ENCODE measurements around the gene ARL15.

ARL15 gene

GRCh38 chr5:54325610-54326311 is 15.4 kb upstream of the ARL15 start:
- Histone ChIP-seq H3K4me3 (ENCODE audit: low read depth, low read length) (no peak overlapping the region), H3K4me1 (no peaks in the 10 kb centered on the region), H3K36me3 (no peaks in the 10 kb centered on the region), H3K27me3 (peaks cover 3% of the 10 kb centered on the region; the same call in 1 of the 2 replicates), H3K9me3 (no peaks in the 10 kb centered on the region)
- DNase-seq, result no peak
- no peak for TF ChIP-seq CTCF (IDR thresholded peaks at IDR 0.05; ENCODE audit: low read depth, low read length)

GRCh38 chr5:54325272-54325609 is 14.9 kb upstream of the ARL15 start:
- no peaks in the 10 kb centered on the region for H3K9me3 ChIP-seq
- H3K27me3 ChIP-seq, result peaks cover 3% of the 10 kb centered on the region; the same call in 1 of the 2 replicates
- H3K4me3 ChIP-seq (ENCODE audit: low read depth, low read length), result no peak overlapping the region
- H3K4me1 ChIP-seq, result no peaks in the 10 kb centered on the region
- H3K36me3 ChIP-seq, result no peaks in the 10 kb centered on the region
- TF ChIP-seq CTCF (IDR thresholded peaks at IDR 0.05; ENCODE audit: low read depth, low read length), result no peak
- DNase-seq, result no peak

- Histone ChIP-seq H3K4me1 (no peaks in the 10 kb centered on the region), H3K36me3 (no peaks in the 10 kb centered on the region), H3K9me3 (no peaks in the 10 kb centered on the region), H3K27me3 (peaks cover 3% of the 10 kb centered on the region; the same call in 1 of the 2 replicates), H3K4me3 (ENCODE audit: low read depth, low read length) (no peak overlapping the region)
- TF ChIP-seq CTCF (IDR thresholded peaks at IDR 0.05; ENCODE audit: low read depth, low read length), result no peak
- no peak for DNase-seq
These were observed 14.4 kb upstream of the ARL15 start for GRCh38 chr5:54324651-54325271.

- no peaks in the 10 kb centered on the region for H3K4me1 ChIP-seq
- no peaks in the 10 kb centered on the region for H3K36me3 ChIP-seq
- DNase-seq, result no peak
- H3K4me3 ChIP-seq (ENCODE audit: low read depth, low read length), result no peak overlapping the region
- H3K27me3 ChIP-seq, result peaks cover 3% of the 10 kb centered on the region; the same call in 1 of the 2 replicates
- no peaks in the 10 kb centered on the region for H3K9me3 ChIP-seq
- no peak for TF ChIP-seq CTCF (IDR thresholded peaks at IDR 0.05; ENCODE audit: low read depth, low read length)
These were observed 13.1 kb upstream of the ARL15 start for GRCh38 chr5:54323495-54323894.

- no peak for TF ChIP-seq CTCF (IDR thresholded peaks at IDR 0.05; ENCODE audit: low read depth, low read length)
- no peaks in the 10 kb centered on the region for H3K9me3 ChIP-seq
- H3K4me1 ChIP-seq, result no peaks in the 10 kb centered on the region
- DNase-seq, result no peak
- H3K27me3 ChIP-seq, result peaks cover 3% of the 10 kb centered on the region; the same call in 1 of the 2 replicates
- H3K4me3 ChIP-seq (ENCODE audit: low read depth, low read length), result no peak overlapping the region
- no peaks in the 10 kb centered on the region for H3K36me3 ChIP-seq
These were observed 9.9 kb upstream of the ARL15 start for GRCh38 chr5:54320256-54320655.

Measured in BE2C (cell line).